Mesendoderm (in vitro differentiated cells): ENCODE results near the gene ZNF664.

Source experiments
- DNase-seq: peaks from one replicate; pipeline ENCODE4 v3.0.0; 2013
- H2AK5ac ChIP-seq: 2 replicates; pipeline ENCODE4 v1.6.1; 2013; ENCODE audit warnings: low read length, inconsistent platforms
- H2BK120ac ChIP-seq: 2 replicates; pipeline ENCODE4 v1.6.1; 2013; ENCODE audit warnings: low read depth, mild to moderate bottlenecking, low read length, moderate library complexity, mixed read lengths
- H2BK15ac ChIP-seq: replicated peaks from 2 replicates; pipeline ENCODE4 v1.6.1; 2013; ENCODE audit warnings: low read depth, mild to moderate bottlenecking, moderate library complexity
- H2BK5ac ChIP-seq: 2 replicates; pipeline ENCODE4 v1.6.1; 2013; ENCODE audit warnings: low read length, inconsistent platforms
- H3K18ac ChIP-seq: 2 replicates; pipeline ENCODE4 v1.6.1; 2013; ENCODE audit warnings: mild to moderate bottlenecking, low read length, mixed read lengths
- H3K23ac ChIP-seq: one replicate; pipeline ENCODE4 v1.6.1; 2013; ENCODE audit warnings: low read length
- H3K27ac ChIP-seq: 2 replicates; pipeline ENCODE4 v1.5.1; 2013; ENCODE audit warnings: low read depth, mild to moderate bottlenecking, inconsistent platforms, low read length, moderate library complexity
- H3K27me3 ChIP-seq: 2 replicates; pipeline ENCODE4 v1.6.1; 2013; ENCODE audit warnings: low read length, control low read depth, mild to moderate bottlenecking, inconsistent platforms; ENCODE audit not compliant: insufficient read depth, poor library complexity
- H3K36me3 ChIP-seq: 2 replicates; pipeline ENCODE4 v1.6.1; 2013; ENCODE audit warnings: low read length, inconsistent platforms; ENCODE audit not compliant: control insufficient read depth, insufficient read depth
- H3K4ac ChIP-seq: one replicate; pipeline ENCODE4 v1.6.1; 2013; ENCODE audit warnings: low read depth, mild to moderate bottlenecking, low read length, moderate library complexity
- H3K4me1 ChIP-seq: 2 replicates; pipeline ENCODE4 v1.6.1; 2013; ENCODE audit warnings: low read depth, low read length, inconsistent platforms; ENCODE audit not compliant: control insufficient read depth
- H3K4me2 ChIP-seq: 2 replicates; pipeline ENCODE4 v1.6.1; 2013; ENCODE audit warnings: low read length
- H3K4me3 ChIP-seq: 2 replicates; pipeline ENCODE4 v1.5.1; 2013; ENCODE audit warnings: mild to moderate bottlenecking, low read length
- H3K56ac ChIP-seq: one replicate; pipeline ENCODE4 v1.6.1; 2013; ENCODE audit warnings: low read length
- H3K79me1 ChIP-seq: 2 replicates; pipeline ENCODE4 v1.6.1; 2013; ENCODE audit warnings: low read length, inconsistent platforms
- H3K79me2 ChIP-seq: 2 replicates; pipeline ENCODE4 v1.6.1; 2013; ENCODE audit warnings: mild to moderate bottlenecking, low read length; ENCODE audit not compliant: control insufficient read depth, insufficient read depth
- H3K9ac ChIP-seq: 2 replicates; pipeline ENCODE4 v1.6.1; 2013; ENCODE audit warnings: low read length, inconsistent platforms
- H4K5ac ChIP-seq: one replicate; pipeline ENCODE4 v1.6.1; 2013; ENCODE audit warnings: low read length
- H4K8ac ChIP-seq: one replicate; pipeline ENCODE4 v1.6.1; 2013; ENCODE audit warnings: low read depth, mild to moderate bottlenecking, control low read depth, low read length, moderate library complexity
- WGBS: extraction: QIAGEN DNeasy Blood & Tissue Kit; methylation state at CpG from one replicate; pipeline ENCODE4 v1.1.7; 2013; ENCODE audit warnings: low lambda C conversion rate, missing lambda C conversion rate; ENCODE audit not compliant: insufficient coverage; ENCODE audit errors: extremely low coverage; 5-methylcytosine and 5-hydroxymethylcytosine counted together

ZNF664 gene

DNA sequence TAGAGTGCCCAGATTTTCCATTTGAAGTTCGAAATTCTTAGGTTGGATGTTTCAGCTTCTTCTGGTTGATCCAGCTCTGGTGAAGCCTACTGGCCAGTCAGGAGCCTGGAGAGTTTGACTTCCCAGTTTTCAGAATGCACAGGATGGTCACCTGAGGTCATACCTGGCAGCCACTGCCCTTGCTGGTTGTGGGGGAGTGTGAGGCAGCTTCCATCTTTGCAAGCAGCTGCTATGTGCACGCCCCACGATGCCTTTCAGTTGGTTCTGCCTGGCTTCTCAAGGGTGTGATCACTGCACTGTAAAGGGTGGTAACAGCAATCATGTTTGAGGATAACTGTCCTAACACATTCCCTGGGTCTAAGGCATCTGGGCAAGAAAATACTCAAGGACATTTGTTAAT lies 15.8 kb upstream of the ZNF664 start:
- no CpG with 5 or more reads among the region's 3 CpGs for WGBS

DNA sequence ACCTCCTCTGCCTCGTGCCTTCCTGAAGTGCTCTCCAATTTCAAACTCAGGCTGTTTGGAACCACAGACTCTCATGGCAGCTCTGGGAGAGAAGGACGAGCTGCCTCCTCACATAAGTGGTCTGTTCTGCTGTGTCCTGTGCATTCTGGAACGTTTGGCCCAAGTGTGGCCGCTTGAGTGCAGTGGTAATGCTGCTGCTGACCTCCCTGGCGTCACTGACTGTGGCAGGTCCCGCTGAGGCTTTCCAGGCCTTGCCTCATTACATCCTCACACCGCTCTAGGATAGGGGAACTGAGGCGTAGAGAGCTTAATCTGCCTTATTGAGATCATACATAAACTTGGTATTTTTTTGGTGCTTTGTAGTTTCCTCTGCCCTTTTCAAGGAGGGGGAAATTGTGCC lies 14.6 kb upstream of the ZNF664 start:
- H3K4ac ChIP-seq: no peak overlapping the region
- H3K27ac ChIP-seq: no peak overlapping the region
- WGBS: no CpG with 5 or more reads among the region's 8 CpGs
- H3K36me3 ChIP-seq: no peaks in the 10 kb centered on the region
- no peak overlapping the region for H3K4me2 ChIP-seq
- no peak overlapping the region for H3K9ac ChIP-seq
- H3K56ac ChIP-seq: no peak overlapping the region
- no peak overlapping the region for H2BK15ac ChIP-seq
- no peak overlapping the region for H2AK5ac ChIP-seq
- no peak overlapping the region for H4K8ac ChIP-seq
- H3K4me1 ChIP-seq: no peaks in the 10 kb centered on the region
- no peak overlapping the region for H3K23ac ChIP-seq
- no peak for DNase-seq
- peaks cover 9% of the 10 kb centered on the region for H3K27me3 ChIP-seq
- H2BK5ac ChIP-seq: no peak overlapping the region
- H3K79me1 ChIP-seq: no peaks in the 10 kb centered on the region
- H3K4me3 ChIP-seq: no peak overlapping the region
- no peaks in the 10 kb centered on the region for H3K79me2 ChIP-seq
- H4K5ac ChIP-seq: no peak overlapping the region
- H3K18ac ChIP-seq: no peak overlapping the region
- H2BK120ac ChIP-seq: no peak overlapping the region

More for the DNA sequence above, 15.8 kb upstream of the ZNF664 start:
- Histone ChIP-seq H2AK5ac (no peak overlapping the region), H3K79me1 (no peaks in the 10 kb centered on the region), H2BK120ac (no peak overlapping the region), H3K18ac (no peak overlapping the region), H3K9ac (no peak overlapping the region), H3K27me3 (peaks cover 4% of the 10 kb centered on the region), H3K23ac (no peak overlapping the region), H4K5ac (no peak overlapping the region), H2BK5ac (no peak overlapping the region), H3K4ac (no peak overlapping the region), H3K56ac (no peak overlapping the region), H3K36me3 (no peaks in the 10 kb centered on the region), H4K8ac (no peak overlapping the region), H3K4me2 (no peak overlapping the region), H2BK15ac (no peak overlapping the region), H3K79me2 (no peaks in the 10 kb centered on the region), H3K4me3 (no peak overlapping the region), H3K4me1 (no peaks in the 10 kb centered on the region), H3K27ac (no peak overlapping the region)
- no peak for DNase-seq

DNA sequence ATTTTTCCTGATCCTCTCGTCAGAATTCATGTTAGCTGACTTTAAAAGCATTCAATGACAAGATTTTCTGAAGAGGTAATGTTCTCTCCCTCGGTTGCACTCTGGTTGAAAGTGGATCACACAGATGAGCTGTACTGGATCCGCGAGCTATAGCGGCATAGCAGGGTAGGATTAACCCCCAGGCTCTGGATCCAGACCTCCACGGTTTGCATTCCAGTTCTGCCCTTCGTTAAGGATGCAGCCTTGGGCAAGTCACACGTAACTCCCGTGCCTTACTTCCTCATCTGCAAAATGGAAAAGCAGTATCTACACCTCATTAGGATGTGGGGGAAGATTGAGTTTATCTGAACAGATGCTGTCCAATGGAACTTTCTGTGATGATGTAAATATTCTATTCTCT lies 14.1 kb upstream of the ZNF664 start:
- no peak overlapping the region for H3K9ac ChIP-seq
- no peak overlapping the region for H2AK5ac ChIP-seq
- no peak overlapping the region for H3K56ac ChIP-seq
- no peak overlapping the region for H4K8ac ChIP-seq
- no peak overlapping the region for H3K4ac ChIP-seq
- no peaks in the 10 kb centered on the region for H3K36me3 ChIP-seq
- H3K79me1 ChIP-seq: no peaks in the 10 kb centered on the region
- no peak overlapping the region for H3K23ac ChIP-seq
- no peak overlapping the region for H2BK120ac ChIP-seq
- H3K4me1 ChIP-seq: no peaks in the 10 kb centered on the region
- H2BK5ac ChIP-seq: no peak overlapping the region
- peaks cover 11% of the 10 kb centered on the region for H3K27me3 ChIP-seq
- no peaks in the 10 kb centered on the region for H3K79me2 ChIP-seq
- no peak overlapping the region for H4K5ac ChIP-seq
- WGBS: no CpG with 5 or more reads among the region's 9 CpGs
- DNase-seq: no peak
- no peak overlapping the region for H3K4me3 ChIP-seq
- no peak overlapping the region for H3K4me2 ChIP-seq
- H3K18ac ChIP-seq: no peak overlapping the region
- no peak overlapping the region for H3K27ac ChIP-seq
- H2BK15ac ChIP-seq: no peak overlapping the region

DNA sequence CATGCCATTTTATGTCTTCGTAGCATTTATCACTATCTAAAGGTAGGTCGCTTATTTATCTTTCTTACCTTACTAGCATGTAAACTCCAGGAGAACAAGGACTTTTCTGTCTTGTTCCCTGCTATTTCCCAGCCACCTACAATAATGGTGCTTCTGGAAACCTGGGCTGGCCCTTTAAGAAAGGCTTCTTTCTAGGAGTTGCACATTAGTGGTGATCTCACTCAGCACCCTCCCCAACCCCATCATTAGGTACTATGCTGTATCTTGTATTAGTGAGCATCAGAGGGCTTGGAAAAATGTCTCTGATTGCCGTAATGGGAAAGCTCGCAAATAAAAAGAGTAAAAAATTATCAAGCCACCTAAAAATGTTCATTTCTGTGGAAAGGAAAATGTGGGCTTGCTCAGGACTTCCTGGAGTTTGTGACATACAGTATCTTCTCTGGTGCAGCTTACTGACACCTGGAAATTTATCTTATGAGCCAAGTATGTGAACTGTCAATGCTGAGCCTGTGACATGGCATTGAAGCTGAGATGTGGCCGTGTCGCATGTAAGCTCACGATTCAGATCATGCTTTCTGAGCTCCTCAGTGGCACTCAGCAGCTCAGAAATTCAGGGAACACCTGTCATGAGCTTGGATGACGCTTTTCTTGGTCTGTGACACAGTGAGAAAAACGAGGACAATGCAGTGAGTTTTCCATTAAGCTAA lies 12.8 kb upstream of the ZNF664 start:
- Histone ChIP-seq H3K18ac (no peak overlapping the region), H2BK15ac (no peak overlapping the region), H3K23ac (no peak overlapping the region), H2AK5ac (no peak overlapping the region), H3K27me3 (peaks cover 11% of the 10 kb centered on the region), H3K4me2 (no peak overlapping the region), H3K4me3 (no peak overlapping the region), H3K27ac (no peak overlapping the region), H3K79me1 (no peaks in the 10 kb centered on the region), H3K79me2 (no peaks in the 10 kb centered on the region), H3K36me3 (no peaks in the 10 kb centered on the region), H2BK120ac (no peak overlapping the region), H2BK5ac (no peak overlapping the region), H3K4ac (no peak overlapping the region), H4K5ac (no peak overlapping the region), H4K8ac (no peak overlapping the region), H3K4me1 (no peaks in the 10 kb centered on the region), H3K9ac (no peak overlapping the region), H3K56ac (no peak overlapping the region)
- no peak for DNase-seq
- WGBS: no CpG with 5 or more reads among the region's 9 CpGs

DNA sequence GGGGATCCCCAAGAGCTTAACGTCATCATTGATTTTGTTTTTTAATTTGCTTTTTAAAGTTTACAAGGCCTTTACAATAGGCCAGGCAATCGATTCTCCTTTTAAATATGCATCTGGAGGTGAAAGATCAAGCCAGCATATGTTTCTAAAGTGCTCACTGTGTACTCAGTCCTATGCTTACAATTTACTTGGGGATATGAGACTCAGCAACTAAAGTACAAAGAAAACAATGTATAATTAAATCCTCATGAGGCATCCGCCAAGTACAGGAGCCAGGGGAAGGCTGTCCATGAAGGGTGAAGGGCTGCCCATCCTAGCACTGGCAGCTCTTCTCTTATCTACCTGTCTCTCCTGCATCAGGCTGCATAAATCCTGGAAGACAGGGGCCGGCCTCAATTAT lies 12.2 kb upstream of the ZNF664 start:
- Histone ChIP-seq H3K79me1 (no peaks in the 10 kb centered on the region), H3K79me2 (no peaks in the 10 kb centered on the region), H4K5ac (no peak overlapping the region), H3K56ac (no peak overlapping the region), H3K36me3 (no peaks in the 10 kb centered on the region), H3K18ac (no peak overlapping the region), H3K4me3 (no peak overlapping the region), H3K23ac (no peak overlapping the region), H4K8ac (no peak overlapping the region), H3K27me3 (peaks cover 11% of the 10 kb centered on the region), H3K4me2 (no peak overlapping the region), H2AK5ac (no peak overlapping the region), H3K4ac (no peak overlapping the region), H3K27ac (no peak overlapping the region), H2BK120ac (no peak overlapping the region), H2BK15ac (no peak overlapping the region), H3K4me1 (no peaks in the 10 kb centered on the region), H2BK5ac (no peak overlapping the region), H3K9ac (no peak overlapping the region)
- no CpG with 5 or more reads among the region's 4 CpGs for WGBS
- no peak for DNase-seq
